Activated CD4-positive, CD25-positive, alpha-beta regulatory T cell treated with anti-CD3 and anti-CD28 coated beads, Interleukin-2, amount 50 U/mL, for 16 hours (primary cell): ENCODE results near the gene ANAPC16.
"Not testable (repeated sequence)": the region's sequence is repeated elsewhere in the genome, so short reads cannot be mapped to it uniquely, and the experiment has no call there.

Experiments used
- DNase-seq: peaks from one replicate; pipeline ENCODE4 v3.0.0-alpha.2; 2020; ENCODE audit warnings: low read depth, low spot score

Gene ANAPC16

DNA sequence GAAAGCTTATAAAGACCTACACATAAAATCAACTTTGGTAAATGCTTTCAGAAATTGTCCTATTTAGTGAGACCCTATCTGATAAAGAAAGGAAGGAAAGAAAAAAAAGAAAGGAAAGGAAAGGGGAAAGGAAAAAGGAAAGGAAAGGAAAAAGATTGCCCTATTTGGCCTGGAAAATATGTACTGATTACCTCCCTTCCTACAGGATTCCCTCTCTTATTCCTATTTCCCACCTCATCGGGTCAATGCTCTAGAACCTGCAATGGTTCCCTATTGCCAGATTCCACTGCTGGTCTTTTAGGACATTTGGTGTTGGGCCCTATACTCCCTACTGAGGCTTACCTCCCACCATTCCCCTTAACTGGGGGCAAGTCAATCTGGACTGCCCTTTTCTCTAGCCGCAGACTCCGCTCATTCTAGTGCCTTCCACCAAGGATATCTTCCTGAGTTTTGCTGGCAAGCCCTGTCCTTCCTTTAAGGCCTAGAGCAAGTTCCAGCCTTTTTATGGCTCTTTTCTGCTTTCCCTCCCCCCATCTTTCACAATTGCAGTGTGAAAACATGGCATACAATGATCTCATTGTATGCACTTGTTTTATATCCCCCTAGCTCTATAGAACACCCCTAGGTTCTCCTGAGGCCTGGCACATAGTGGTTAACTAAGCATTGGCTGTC, 62.3 kb downstream of the ANAPC16 start:
- DNase-seq = no peak

DNA sequence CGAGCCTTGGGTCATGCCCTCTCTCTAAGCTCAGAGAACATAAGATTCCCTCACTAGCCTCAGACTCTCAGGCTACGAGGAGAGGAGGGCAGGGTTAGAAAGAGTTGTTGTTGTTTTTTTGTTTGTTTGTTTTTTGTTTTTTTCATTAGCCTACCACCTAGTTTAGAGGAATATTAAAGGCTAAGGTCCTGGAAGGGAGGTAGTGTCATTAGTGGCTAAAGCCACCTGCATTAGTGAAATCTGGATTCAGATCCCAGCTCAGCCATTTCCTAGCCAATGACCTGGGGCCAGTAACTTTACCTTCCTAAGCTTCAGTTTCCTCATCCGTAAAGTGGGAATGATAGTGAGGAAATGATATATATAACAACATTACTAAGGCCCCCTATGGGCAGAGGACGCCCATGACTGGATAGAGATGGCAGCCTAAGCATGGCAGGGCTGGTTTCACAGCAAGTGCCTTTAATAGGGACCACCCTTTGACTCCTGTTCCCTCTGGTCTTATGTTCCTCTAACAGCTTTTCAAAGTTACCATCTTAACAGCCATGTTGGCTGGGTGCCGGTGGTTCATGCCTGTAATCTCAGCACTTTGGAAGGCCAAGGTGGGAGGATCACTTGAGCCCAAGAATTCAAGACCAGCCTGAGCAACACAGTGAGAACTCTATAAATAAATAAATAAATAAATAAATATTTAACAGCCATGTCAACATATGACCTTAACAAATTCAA, 63.0 kb downstream of the ANAPC16 start:
- DNase-seq = no peak

DNA sequence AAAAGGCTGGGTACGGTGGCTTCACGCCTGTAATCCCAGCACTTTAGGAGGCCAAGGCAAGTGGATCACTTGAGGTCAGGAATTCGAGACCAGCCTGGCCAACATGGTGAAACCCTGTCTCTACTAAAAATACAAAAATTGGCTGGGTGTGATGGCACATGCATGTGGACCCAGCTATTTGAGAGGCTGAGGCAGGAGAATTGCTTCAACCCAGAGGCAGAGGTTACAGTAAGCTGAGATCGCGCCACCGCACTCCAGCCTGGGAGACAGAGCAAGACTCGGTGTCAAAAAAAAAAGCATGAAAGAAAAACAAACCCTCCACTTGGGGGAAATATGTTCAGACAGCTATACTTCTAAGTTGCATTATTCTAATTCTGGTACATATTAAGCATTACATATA, 63.8 kb downstream of the ANAPC16 start:
- not testable (repeated sequence) for DNase-seq

DNA sequence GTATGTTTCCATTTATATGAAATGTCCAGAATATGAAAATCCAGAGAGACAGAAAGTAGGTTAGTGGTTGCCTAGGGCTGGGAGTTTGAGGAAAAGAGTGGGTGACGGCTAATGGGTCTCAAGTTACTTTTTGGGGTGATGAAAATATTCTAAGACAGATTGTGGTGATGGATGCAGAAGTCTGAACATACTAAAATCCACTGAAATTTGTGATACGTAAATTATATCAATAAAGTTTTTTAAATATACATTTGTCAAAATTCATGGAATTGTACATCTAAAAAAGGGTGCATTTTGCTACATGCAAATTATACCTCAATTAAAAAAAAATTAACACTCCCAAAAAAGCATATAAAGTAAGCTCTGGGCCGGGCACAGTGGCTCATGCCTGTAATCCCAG, 67.3 kb downstream of the ANAPC16 start:
- DNase-seq = no peak
